Central memory CD4-positive, alpha-beta T cell (primary cell): ENCODE measurements around the gene RAD9B.
"Not testable (repeated sequence)": the region's sequence is repeated elsewhere in the genome, so short reads cannot be mapped to it uniquely, and the experiment has no call there.

Source experiments
- DNase-seq: peaks from one replicate; pipeline ENCODE4 v3.0.0; 2022

The RAD9B gene

DNA sequence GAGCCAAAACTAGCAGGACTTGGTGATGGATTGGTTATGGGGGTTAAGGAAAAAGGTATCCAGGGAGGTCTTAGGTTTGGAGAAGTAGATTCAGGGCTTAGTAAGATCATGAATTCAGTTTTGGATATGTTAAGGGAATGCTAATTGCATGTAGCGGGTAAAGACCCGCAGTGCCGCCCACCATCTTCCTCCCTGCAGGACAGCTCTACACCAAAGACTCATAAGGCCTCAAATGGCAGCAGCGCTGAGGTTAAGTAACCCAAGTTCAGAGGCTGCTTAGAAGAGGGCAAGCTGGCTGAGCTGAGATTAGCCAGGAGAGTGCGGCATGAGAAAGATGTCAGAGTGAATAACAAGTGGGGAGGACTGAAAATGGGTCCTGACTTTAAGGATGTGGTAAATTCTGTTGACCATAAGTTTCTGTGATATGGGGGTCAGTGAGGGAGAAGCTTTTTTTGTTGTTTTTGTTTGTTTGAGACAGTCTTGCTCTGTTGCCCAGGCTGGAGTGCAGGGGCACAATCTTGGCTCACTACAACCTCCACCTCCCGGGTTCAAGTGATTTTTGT is 26.2 kb downstream of the RAD9B start:
- no peak for DNase-seq

DNA sequence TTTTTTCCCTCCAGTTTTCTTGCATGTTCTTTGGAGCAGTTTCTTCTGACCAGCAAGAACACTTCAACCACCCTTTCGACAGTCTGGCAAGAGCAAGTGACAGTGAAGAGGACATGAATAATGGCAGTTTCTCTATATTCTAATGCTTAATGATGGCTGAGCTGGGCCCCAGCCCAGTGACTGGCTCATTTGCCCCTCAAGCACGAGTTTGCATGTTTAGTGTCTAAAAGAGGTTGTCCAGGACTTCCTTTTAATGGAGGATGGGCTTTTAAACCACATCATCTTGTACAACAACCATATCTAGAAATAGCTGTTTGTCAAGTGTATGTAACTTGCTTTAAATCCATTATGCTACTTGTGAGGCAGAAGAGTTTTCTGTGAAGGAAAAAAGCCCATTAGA is 28.4 kb downstream of the RAD9B start:
- no peak for DNase-seq

DNA sequence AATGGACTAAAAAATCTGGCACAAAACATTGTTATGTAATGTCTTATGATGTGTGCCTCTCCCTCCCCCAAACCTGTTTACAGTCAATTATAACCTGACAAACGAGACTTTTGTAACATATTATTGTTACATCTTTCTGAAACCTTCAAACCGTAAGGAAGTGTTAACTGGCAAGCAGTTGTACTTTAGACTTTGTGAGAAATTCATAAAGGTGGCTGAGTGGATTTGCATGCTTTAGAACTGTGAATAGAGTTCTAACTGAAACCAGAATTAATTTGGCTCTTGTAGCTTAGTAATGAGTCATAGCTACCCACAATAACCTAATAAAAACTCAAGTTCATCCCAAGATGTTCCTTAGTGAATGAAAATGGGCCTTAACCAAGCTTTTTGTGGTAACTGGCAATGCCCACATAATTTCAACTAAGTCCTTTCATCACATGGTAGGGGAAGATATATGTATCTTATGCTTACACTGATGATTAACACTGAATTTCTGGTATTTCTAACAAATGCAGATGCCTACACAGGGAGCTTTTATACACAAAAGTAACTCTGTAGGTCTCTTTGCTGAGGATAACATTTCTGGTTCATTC is 29.7 kb downstream of the RAD9B start:
- DNase-seq = no peak

DNA sequence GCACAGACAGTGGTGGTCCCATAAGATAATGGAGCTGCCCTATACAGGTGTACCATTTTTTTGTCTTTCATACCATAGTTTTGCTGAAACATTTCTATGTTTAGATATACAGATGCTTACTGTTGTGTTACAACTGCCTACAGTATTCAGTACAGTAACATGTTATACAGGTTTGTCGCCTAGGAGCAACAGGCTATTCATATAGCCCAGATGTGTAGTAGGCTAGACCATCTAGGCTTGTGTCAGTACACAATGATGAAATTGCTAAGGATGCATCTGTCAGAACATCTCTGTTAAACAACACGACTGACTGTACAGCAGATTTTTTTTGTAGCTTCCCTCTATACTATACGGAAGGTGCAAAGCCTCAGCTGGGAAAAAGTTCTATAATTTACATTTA is 30.5 kb downstream of the RAD9B start:
- DNase-seq = no peak

DNA sequence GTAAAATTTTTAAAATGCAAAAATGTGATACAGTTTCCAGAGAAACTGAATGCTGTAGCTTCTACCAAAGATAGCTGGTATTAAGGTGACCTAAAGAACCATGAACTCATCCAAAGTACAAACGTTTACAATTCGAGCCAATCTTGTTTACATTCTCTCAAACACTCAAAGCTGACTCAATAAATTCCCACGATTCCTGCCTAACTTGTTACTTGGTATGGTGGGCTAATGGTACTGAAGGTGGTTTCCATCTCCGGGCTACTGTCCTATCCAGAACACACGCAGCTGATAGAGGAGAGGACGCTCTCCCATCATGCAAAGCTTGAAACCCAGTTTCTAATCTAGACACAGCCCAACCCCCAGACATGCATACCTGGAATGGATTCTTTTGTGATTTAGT is 31.5 kb downstream of the RAD9B start:
- DNase-seq = no peak

DNA sequence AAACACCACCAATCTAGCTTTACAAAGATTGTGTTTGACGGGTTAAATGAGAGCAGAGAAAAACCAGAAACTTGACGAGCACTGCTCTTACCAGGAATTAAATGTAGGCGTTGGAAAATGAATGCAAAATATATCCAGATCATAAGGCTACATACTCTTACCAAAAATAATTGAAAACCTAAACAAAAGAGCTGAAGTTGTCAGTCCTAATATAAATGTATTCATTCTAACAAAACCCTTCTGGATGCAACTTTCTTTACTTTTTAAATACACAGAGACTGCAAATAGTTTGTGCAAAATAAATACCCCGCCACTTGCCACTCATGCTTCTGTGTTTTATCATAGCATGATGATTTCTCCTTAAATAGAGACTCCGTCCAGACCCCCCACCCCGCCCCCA is 32.7 kb downstream of the RAD9B start:
- no peak for DNase-seq

DNA sequence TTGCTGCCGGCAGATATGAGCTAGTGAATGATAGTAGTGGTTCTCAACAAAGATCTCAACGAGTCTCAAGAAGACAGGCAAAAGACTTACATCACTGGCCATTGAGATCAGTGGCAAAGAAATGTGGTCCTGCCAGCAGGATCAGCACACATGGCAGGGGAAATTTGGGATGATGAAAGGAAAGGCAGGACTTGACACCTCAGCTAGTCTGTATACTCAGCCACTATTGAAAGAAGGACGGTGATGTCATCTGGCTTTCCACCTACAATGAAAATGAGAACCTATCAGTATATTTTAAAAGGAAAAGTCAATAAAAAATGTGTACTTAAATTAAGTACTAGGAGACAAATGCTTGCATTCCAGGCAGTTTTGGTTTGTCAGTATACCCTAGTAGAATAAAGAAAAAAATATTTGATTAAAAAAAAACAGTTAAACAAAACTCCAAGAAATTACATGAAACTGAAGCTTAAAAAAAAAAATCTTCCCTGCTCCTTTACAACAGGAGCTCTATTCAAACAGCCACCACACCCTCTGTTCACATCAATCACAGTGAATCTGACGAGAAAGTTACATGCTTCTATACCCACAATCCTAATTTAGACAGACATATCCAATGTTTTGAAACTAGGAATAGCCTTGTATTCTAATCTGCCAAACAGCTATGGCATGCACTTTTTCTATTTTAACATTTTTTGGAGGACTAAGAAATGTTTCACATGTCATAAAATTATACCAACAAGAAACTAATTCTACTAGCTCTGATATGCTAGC is 34.9 kb downstream of the RAD9B start:
- no peak for DNase-seq

DNA sequence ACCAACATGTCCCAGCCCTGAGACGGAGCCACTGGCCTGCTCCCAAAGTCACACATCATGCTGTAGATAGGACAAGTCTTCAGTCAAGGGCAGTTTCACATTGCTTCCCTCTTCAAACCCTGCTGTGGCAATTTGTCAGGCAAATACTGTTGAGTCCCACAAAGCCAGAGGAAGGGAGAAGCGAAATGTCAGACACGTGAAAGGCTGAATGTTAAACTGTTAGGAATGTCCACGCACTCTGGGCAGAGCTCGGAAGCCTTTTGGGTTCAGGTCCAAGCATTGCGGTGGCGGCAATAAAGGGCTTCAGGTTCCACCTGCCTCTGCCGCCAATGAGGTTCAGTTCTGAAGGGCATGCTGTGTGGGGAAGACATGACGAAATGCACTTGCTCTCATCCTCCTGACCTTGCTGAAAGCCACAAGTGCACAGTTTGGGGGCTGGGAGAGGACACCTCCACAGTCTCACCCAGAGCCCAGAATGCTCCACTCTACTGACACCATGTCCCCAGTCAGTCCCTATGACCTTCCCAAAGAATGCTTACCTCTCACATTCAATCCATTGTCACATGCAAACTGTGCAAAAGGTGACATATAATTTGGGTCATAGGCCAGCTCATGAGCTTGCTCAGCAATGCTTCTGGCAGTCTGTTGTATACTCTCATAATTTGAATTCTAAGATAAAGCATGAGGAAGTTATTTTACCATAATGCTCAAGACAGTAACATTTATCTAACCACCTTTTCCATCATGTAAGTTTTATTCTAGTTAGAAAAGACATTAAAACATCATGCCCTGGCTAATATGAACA is 35.7 kb downstream of the RAD9B start:
- no peak for DNase-seq

DNA sequence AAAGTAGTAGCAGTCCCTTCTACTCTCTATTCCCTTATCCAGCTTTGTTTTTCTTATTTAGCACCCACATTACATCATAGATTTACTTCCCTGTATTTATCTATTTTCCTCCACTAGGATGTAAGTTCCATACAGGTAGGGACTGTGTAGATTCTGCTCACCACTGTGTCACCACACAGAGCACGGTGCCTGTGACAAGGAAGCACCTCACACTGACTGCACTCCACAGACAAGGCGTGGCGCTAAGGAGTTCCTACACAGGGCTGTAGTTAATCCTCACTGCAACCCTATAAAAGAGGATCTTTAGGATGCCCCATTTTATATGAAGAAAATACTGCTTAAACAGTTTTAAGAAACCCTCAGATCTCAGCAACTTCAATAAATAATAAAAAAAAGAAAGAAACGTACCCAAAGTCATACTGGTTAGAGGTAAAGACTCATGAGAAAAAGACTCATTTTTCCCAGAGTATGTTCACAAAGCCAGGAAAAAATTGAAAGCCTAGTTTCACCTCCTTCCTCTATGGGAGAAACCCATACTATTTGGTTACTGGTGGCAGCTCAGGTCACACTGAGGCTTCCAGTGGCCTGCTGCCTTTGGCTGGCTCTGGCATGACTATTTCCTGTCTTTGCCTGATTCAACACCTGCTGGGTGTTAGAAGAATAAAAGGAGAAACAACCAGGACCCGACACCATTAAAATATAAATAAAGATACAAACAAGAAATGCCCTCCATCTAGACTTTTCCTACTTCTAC is 36.9 kb downstream of the RAD9B start:
- no peak for DNase-seq

DNA sequence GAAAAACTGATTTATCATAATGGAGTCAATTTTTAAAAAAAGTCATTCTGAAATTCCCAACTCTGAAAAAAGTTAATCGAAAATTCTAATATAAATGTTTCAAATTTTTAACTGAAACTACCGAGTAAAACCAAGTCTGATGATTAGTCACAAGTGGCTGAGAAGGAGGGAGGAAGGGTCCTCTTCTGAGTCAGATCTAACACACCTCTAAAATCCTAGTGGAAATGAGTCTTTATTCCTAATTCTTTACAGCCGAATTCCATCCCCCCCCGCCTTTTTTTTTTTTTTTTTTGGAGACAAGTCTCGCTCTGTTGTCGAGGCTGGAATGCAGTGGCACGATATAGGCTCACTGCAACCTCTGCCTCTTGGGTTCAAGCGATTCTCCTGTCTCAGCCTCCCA is 37.9 kb downstream of the RAD9B start:
- no peak for DNase-seq

DNA sequence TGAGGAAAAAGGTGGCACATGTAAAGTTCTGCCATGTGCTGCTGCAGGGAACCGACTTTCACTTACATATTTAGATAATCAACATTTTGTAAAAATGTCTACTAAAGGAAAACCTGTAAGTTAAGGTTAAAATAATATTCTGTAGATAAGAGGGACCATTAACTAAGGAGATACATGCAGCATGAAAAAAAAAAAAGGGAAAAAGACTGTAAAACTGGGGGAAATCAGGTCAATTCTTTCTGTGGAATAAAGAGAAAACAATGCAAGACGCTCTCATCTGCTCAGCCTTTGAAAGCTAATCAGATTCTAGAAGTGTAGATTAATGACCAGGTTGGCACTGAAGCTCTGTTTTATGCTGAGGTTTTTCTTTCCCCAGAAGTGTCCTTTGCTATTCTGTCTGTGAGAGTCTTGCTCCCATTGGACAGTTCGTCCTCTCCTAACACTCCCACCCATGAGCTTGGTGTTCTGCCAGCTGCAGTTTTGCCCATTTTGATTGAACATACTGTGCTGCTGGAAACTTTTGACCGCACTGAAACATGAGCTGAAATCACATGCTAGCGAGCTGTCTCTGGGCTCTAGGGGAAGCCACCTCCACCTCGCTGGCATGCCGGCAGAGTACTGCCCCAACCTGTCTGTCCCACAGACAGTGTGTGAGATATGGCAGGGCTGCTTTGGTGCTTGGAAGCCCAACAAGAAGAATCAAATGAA is 41.3 kb downstream of the RAD9B start:
- no peak for DNase-seq

DNA sequence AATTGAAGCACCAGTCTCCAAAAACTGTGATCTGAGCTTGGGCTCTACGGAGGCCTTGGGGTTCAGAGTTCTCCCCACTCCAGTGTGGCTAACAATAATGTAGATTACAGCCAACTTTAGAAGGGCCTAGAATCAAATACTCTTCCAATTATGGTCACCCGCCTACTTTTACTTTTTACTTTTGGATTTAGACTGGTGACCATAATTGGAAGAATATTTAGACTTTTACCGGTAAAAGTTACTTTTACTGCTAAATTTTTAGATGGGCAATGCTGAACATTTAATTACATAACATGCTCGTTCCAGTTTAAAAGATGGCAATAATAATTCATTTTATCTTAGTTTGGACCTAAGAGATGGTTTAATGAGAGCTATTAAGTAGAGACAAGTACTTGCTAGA is 41.8 kb downstream of the RAD9B start:
- no peak for DNase-seq

DNA sequence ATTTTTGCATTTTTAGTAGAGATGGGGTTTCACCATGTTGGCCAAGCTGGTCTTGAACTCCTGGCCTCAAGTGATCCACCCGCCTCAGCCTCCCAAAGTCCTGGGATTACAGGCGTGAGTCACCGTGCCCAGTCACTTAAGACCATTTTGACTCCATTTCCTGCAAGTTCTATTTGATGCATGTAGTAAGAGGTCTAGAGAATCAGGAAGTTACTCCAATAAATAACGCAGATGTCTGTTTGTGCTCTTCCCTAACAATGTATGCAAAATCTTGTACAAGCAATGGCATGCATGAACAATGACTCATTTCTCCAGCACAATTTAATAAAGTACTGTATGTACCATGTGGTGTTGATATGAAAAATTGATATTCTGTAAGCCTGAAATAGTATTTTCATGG is 43.1 kb downstream of the RAD9B start:
- DNase-seq = not testable (repeated sequence)

DNA sequence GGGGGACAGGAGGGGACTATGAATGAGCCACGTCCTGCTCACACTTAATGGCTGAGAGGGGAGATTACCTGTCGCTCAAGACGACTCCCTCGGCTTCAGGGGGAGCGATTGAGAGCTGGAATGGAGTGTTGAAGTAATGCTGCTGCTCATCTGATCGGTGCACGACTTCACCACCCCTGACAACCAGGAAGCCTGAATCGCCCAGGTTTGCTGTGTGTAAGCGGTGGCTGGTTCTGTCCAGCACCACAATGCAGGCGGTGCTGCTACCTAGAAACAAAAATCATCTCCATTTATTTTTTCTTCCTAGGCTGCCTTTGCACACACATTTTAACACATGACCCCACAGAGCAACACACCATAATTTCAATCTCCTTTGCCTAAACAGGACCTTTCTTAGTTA is 43.7 kb downstream of the RAD9B start:
- no peak for DNase-seq

DNA sequence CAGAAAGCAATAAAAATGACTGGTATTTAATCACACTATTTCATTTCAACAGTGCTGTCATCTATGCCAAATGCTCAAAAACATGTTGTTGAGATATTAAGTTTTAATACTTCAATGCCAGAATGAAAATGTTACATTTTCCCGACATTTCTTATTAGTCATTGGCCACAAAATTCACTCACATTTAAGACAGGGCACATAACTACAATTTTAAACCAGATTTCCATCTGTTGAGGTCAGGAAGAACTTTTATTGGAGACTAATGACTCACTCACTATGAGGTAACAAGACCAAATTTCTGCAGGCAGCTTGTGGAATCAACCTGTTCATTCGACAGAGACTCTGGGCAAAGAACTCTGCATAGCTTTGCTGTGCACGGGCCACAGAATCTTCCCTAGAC is 44.2 kb downstream of the RAD9B start:
- DNase-seq = no peak

DNA sequence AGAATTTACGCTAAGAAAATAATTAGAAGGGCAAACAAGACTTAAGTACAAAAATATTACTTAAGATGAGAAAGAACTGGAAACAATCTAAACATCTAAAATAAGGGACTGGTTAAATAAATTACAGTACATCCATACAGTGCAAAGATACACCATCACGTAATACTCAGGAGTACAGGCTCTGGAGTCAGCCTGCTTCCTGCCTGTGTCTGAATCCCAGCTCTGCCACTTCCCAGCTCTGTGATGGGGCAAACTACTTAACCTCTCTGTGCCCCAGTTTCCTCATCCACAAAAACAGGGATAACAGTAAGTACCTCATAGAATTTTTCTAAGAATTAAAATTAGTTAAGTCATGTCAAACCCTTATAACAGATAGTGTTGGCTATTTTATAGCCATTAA is 45.0 kb downstream of the RAD9B start:
- DNase-seq = no peak

DNA sequence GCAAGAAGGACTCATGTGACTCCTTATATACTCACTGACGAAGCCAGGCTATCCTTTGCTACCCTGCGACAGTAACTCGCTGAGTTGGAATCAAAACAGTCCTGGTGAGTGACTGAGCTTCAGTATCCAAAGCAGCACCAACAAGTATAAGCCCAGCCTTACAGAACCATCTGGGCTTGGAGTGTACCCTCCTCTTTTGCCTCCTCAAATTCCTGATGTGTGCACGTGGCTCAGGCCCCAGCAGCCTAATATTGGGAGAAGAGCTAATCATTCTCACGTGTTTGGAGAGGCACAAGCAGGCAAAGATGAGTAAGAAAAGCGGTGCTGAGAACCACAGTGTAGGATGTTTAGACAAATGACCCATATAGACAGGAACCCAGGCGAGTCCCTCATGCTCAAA is 46.5 kb downstream of the RAD9B start:
- no peak for DNase-seq

DNA sequence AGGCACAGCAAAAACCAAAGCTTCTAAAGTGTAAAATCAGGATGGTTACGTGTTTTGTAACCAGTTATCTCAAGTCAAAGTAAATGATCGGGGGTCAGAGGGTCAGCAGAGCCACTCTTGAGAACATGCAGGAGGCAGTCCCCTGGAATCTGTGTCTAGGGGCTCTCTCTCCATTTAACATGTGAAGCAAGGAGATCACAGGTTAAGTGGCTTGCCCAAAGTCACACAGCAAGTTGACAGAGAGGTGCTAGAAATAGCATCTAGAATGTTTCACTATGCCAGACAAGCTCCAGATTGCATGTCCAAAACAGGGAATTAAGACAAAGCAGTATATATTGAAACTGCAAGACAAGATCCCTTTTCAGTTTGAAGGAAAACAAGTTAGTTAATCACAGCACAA is 47.6 kb downstream of the RAD9B start:
- DNase-seq = no peak

DNA sequence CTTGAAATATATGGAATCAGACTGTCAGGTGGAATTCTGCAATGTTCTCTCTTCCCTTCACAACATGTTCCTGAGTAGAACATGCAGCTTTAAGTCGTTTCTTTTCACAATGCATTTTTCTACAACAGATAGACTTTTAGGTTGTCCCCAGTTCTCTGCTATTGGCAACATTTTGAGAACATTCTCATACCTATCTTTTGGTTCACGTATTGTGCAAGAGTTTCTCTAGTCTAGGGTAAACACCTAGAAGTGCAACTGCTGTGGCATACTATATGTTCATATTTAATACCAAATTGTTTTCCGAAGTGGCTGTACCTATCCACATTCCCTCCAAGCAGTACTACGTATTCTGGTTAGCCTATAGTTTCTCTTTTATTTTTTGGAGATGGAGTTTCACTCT is 48.9 kb downstream of the RAD9B start:
- DNase-seq = no peak
